Breast epithelium (tissue), 4 donors: ENCODE data around the gene ETS2. TPM values are rescaled to one million over a fixed set of nuclear protein-coding genes. Genes with fewer than 3 reads are reported as not detected.

ENCODE experiments used
- DNase-seq, 2 donors: peaks; one replicate each; pipeline ENCODE4 v3.0.0-alpha.2; 2019; ENCODE audit warnings: low spot score in 2 of 2
- H3K27ac ChIP-seq, 2 donors: fragments of 200-600 bp; sonication (generic) in 1 of 2; one replicate each; pipeline ENCODE4 v1.5.1; 2016 to 2019; ENCODE audit warnings: mild to moderate bottlenecking in 1 of 2
- H3K27me3 ChIP-seq, 2 donors: fragments of 200-600 bp; sonication (generic) in 1 of 2; one replicate each; pipeline versions ENCODE4 v1.5.1 to v1.6.0; 2017 to 2019; ENCODE audit warnings: control low read depth in 1 of 2, mild to moderate bottlenecking in 1 of 2
- H3K36me3 ChIP-seq: fragments of 200-600 bp; one replicate; pipeline ENCODE4 v1.5.1; 2019
- H3K4me1 ChIP-seq, 2 donors: fragments of 200-600 bp; sonication (generic); one replicate each; pipeline ENCODE4 v1.5.1; 2016 to 2019; ENCODE audit warnings: control low read depth in 1 of 2
- H3K4me3 ChIP-seq, 3 donors: fragments of 200-600 bp; sonication (generic); 1 replicate in 2 of 3; 2 replicates in 1 of 3; pipeline ENCODE4 v1.5.1; 2016 to 2019; ENCODE audit warnings: mild to moderate bottlenecking in 3 of 3, moderate library complexity in 2 of 3
- H3K9me3 ChIP-seq, 2 donors: fragments of 200-600 bp; sonication (generic) in 1 of 2; one replicate each; pipeline ENCODE4 v1.5.1; 2016 to 2019; ENCODE audit warnings: control low read depth in 1 of 2
- CTCF ChIP-seq, 3 donors: fragments of 450-650 bp; IDR thresholded peaks; one replicate each; pipeline ENCODE4 v1.5.1; 2016 to 2017; ENCODE audit warnings: antibody characterized with exemption in 3 of 3, mild to moderate bottlenecking in 3 of 3, moderate library complexity in 3 of 3
- POLR2A ChIP-seq: fragments of 450-650 bp; IDR thresholded peaks from one replicate; pipeline ENCODE4 v1.6.1; 2016; ENCODE audit warnings: antibody characterized with exemption, mild to moderate bottlenecking, moderate library complexity
- POLR2AphosphoS5 ChIP-seq, 3 donors: sonication (generic); formaldehyde crosslinking; IDR thresholded peaks; one replicate each; pipeline ENCODE4 v1.6.1; 2017; ENCODE audit warnings: antibody characterized with exemption in 3 of 3
- intact Hi-C: fragments of 100-400 bp; cut with DNase I; formaldehyde crosslinking; loops from one replicate; pipeline ENCODE4 v1.15.1; 2023; ENCODE audit warnings: low total_unique reads
- total RNA-seq, 3 donors: library from RNA; depleted of rRNA; stranded (reverse); fragments of >200 nt; gene quantifications; one replicate each; pipeline ENCODE4 v1.1.0, GENCODE V29; 2016

Gene ETS2
- total RNA-seq, 3 donors from 2014 or later = 48.0 to 60.0 (median 57.5) TPM

GRCh38 chr21:38768471-38769063 is 37.2 kb upstream of the ETS2 start:
- DNase-seq = no peak
- Histone ChIP-seq H3K27me3 (no peaks in the 10 kb centered on the region), H3K9me3 (no peaks in the 10 kb centered on the region), H3K36me3 (no peaks in the 10 kb centered on the region), H3K27ac (no peak overlapping the region), H3K4me1 (no peaks in the 10 kb centered on the region), H3K4me3 (no peak overlapping the region)
- intact Hi-C loops = no loop called here
- TF ChIP-seq POLR2A (no peak), CTCF (IDR thresholded peaks at IDR 0.05) (no peak), POLR2AphosphoS5 (IDR thresholded peaks at IDR 0.05) (no peak)

GRCh38 chr21:38769191-38769780 is 36.4 kb upstream of the ETS2 start:
- intact Hi-C loops = no loop called here
- Histone ChIP-seq H3K27me3 (no peaks in the 10 kb centered on the region), H3K4me3 (no peak overlapping the region), H3K27ac (no peak overlapping the region), H3K9me3 (no peaks in the 10 kb centered on the region), H3K4me1 (no peaks in the 10 kb centered on the region), H3K36me3 (no peaks in the 10 kb centered on the region)
- DNase-seq = no peak
- TF ChIP-seq CTCF (IDR thresholded peaks at IDR 0.05) (no peak), POLR2AphosphoS5 (IDR thresholded peaks at IDR 0.05) (no peak), POLR2A (no peak)

GRCh38 chr21:38770660-38771059 is 35.1 kb upstream of the ETS2 start:
- H3K4me3 ChIP-seq = no peak overlapping the region
- H3K4me1 ChIP-seq = no peaks in the 10 kb centered on the region
- intact Hi-C loops = no loop called here
- H3K27me3 ChIP-seq = no peaks in the 10 kb centered on the region
- no peaks in the 10 kb centered on the region for H3K9me3 ChIP-seq
- no peak overlapping the region for H3K27ac ChIP-seq
- no peak for TF ChIP-seq CTCF (IDR thresholded peaks at IDR 0.05)
- no peak for TF ChIP-seq POLR2AphosphoS5 (IDR thresholded peaks at IDR 0.05)
- no peak for TF ChIP-seq POLR2A
- no peaks in the 10 kb centered on the region for H3K36me3 ChIP-seq
- no peak for DNase-seq

- Histone ChIP-seq H3K4me3 (no peak overlapping the region), H3K27ac (no peak overlapping the region), H3K27me3 (no peaks in the 10 kb centered on the region), H3K9me3 (no peaks in the 10 kb centered on the region), H3K36me3 (no peaks in the 10 kb centered on the region), H3K4me1 (no peaks in the 10 kb centered on the region)
- DNase-seq = no peak
- intact Hi-C loops = no loop called here
- TF ChIP-seq CTCF (IDR thresholded peaks at IDR 0.05) = no peak
- no peak for TF ChIP-seq POLR2A
- no peak for TF ChIP-seq POLR2AphosphoS5 (IDR thresholded peaks at IDR 0.05)
Observed at GRCh38 chr21:38771536-38771935, 34.2 kb upstream of the ETS2 start.

GRCh38 chr21:38772646-38773045 is 33.1 kb upstream of the ETS2 start:
- no peaks in the 10 kb centered on the region for H3K4me1 ChIP-seq
- H3K27ac ChIP-seq = no peak overlapping the region
- DNase-seq = no peak
- TF ChIP-seq CTCF (IDR thresholded peaks at IDR 0.05) (no peak), POLR2A (no peak), POLR2AphosphoS5 (IDR thresholded peaks at IDR 0.05) (no peak)
- H3K4me3 ChIP-seq = no peak overlapping the region
- intact Hi-C loops = no loop called here
- no peaks in the 10 kb centered on the region for H3K9me3 ChIP-seq
- H3K27me3 ChIP-seq = no peaks in the 10 kb centered on the region
- H3K36me3 ChIP-seq = no peaks in the 10 kb centered on the region
